ENCODE results near the gene KHDC4. TPM values are rescaled to one million over a fixed set of nuclear protein-coding genes. Genes with fewer than 3 reads are reported as not detected.
A peak's percentile ranks its signal among the peaks of the same experiment; 100 is the strongest.

The KHDC4 gene
- total RNA-seq, 1 donor from 2014 or later: 47.6 TPM

- Histone ChIP-seq H3K4me3 (no peak overlapping the region), H3K4me1 (peaks cover 22% of the 10 kb centered on the region), H3K9me3 (no peaks in the 10 kb centered on the region), H3K36me3 (peaks cover 0 to 16% of the 10 kb centered on the region in 2 donors), H3K27me3 (no peaks in the 10 kb centered on the region), H3K27ac (peak overlapping the region; percentile 71)
- TF ChIP-seq POLR2A (IDR thresholded peaks at IDR 0.05): no peak
- TF ChIP-seq CTCF (IDR thresholded peaks at IDR 0.05): no peak
- TF ChIP-seq POLR2AphosphoS5 (IDR thresholded peaks at IDR 0.05; ENCODE audit: insufficient read depth in 1 of 2, low read depth in 1 of 2): peak in 1 of 2 donors; percentile 83
- DNase-seq (ENCODE audit: extremely low spot score in 2 of 2): no peak
- intact Hi-C loops (cut with DNase I): no loop called here
Measured at GRCh38 chr1:155893389-155894142, 40.6 kb downstream of the KHDC4 start.

GRCh38 chr1:155892796-155893195, 41.4 kb downstream of the KHDC4 start:
- intact Hi-C loops (cut with DNase I): no loop called here
- Histone ChIP-seq H3K4me1 (peaks cover 22% of the 10 kb centered on the region), H3K27me3 (no peaks in the 10 kb centered on the region), H3K4me3 (no peak overlapping the region), H3K9me3 (no peaks in the 10 kb centered on the region), H3K27ac (peak overlapping the region; percentile 71), H3K36me3 (peaks cover 0 to 15% of the 10 kb centered on the region in 2 donors)
- DNase-seq (ENCODE audit: extremely low spot score in 2 of 2): no peak
- TF ChIP-seq POLR2A (IDR thresholded peaks at IDR 0.05) (no peak), CTCF (IDR thresholded peaks at IDR 0.05) (no peak), POLR2AphosphoS5 (IDR thresholded peaks at IDR 0.05; ENCODE audit: insufficient read depth in 1 of 2, low read depth in 1 of 2) (no peak)

GRCh38 chr1:155890251-155890650, 44.0 kb downstream of the KHDC4 start:
- no peak for TF ChIP-seq POLR2AphosphoS5 (IDR thresholded peaks at IDR 0.05; ENCODE audit: insufficient read depth in 1 of 2, low read depth in 1 of 2)
- TF ChIP-seq CTCF (IDR thresholded peaks at IDR 0.05): no peak
- TF ChIP-seq POLR2A (IDR thresholded peaks at IDR 0.05): no peak
- Histone ChIP-seq H3K27me3 (no peaks in the 10 kb centered on the region), H3K27ac (no peak overlapping the region), H3K4me1 (peaks cover 22% of the 10 kb centered on the region), H3K36me3 (no peaks in the 10 kb centered on the region), H3K9me3 (no peaks in the 10 kb centered on the region), H3K4me3 (no peak overlapping the region)
- intact Hi-C loops (cut with DNase I): no loop called here
- no peak for DNase-seq (ENCODE audit: extremely low spot score in 2 of 2)

- Histone ChIP-seq H3K36me3 (no peaks in the 10 kb centered on the region), H3K9me3 (no peaks in the 10 kb centered on the region), H3K4me1 (peaks cover 22% of the 10 kb centered on the region), H3K27me3 (no peaks in the 10 kb centered on the region), H3K4me3 (no peak overlapping the region), H3K27ac (no peak overlapping the region)
- no peak for DNase-seq (ENCODE audit: extremely low spot score in 2 of 2)
- TF ChIP-seq CTCF (IDR thresholded peaks at IDR 0.05) (no peak), POLR2AphosphoS5 (IDR thresholded peaks at IDR 0.05; ENCODE audit: insufficient read depth in 1 of 2, low read depth in 1 of 2) (no peak), POLR2A (IDR thresholded peaks at IDR 0.05) (no peak)
- intact Hi-C loops (cut with DNase I): no loop called here
Measured at GRCh38 chr1:155889566-155889965, 44.6 kb downstream of the KHDC4 start.

- Histone ChIP-seq H3K4me1 (peaks cover 15% of the 10 kb centered on the region), H3K27me3 (no peaks in the 10 kb centered on the region), H3K27ac (no peak overlapping the region), H3K36me3 (no peaks in the 10 kb centered on the region), H3K4me3 (no peak overlapping the region), H3K9me3 (no peaks in the 10 kb centered on the region)
- TF ChIP-seq POLR2AphosphoS5 (IDR thresholded peaks at IDR 0.05; ENCODE audit: insufficient read depth in 1 of 2, low read depth in 1 of 2) (no peak), CTCF (IDR thresholded peaks at IDR 0.05) (no peak), POLR2A (IDR thresholded peaks at IDR 0.05) (no peak)
- intact Hi-C loops (cut with DNase I): no loop called here
- no peak for DNase-seq (ENCODE audit: extremely low spot score in 2 of 2)
Measured at GRCh38 chr1:155888481-155888880, 45.7 kb downstream of the KHDC4 start.

Data from vagina (tissue), 2 donors.